A549 treated with AZD2906 at 1 μM for 4 hours (cell line): ENCODE results near the gene N4BP2. TPM values are rescaled to one million over a fixed set of nuclear protein-coding genes. Genes with fewer than 3 reads are reported as not detected.

Experiments used
- total RNA-seq: library from RNA; stranded (reverse); fragments of 200-300 nt; extraction: Qiagen RNA extraction; gene quantifications from 5 replicates; pipeline ENCODE4 v1.2.3, GENCODE V29; 2022

Gene N4BP2
- 2.0 to 4.1 TPM (median 2.6 TPM) in 5 replicates for total RNA-seq

DNA sequence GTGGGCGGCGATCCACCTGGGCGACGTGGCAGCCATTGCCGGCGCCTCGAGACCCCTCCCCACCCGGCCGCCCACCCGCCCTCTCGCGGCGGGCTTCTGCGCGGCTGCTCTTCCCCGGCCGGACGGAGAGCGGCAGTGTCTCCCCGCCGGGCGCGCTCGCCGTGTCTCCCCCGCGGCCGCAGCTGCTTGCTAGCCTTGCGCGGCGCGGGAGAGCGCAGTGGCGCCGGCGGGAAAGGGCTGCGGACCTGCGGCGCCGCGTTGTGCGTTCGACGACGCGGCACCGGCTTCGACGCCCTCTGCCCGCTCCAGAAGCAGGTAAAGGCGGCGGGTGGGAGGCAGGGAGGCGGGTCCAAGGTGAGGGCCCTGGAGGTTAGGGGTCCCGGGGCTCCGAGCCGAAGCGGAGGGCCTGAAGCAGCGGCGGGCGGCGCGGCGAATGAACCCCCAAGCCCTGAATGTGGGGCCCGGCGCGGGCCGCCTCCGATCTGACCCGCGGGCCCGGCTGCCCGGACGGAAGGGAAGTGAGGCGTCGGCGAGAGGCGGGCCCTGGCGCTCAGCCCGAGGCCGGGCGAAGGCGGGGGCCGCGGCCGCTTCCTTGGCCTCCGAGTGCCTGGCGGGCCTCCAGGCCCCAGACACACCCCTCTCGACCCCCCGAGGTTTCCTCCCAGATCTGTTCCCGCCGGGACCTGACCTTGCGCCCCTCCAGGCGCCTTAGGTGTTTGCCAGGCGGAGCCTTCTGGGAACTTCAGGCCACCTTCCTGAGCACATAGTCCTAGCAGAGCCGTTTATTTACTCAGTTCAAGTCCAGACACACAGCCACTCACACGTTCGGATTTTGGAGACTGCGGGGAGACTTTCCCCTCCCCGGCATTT, at the start of gene N4BP2:
N4BP2 (plus strand) TSS at position 135 of the 870 bp plus-strand sequence. CDS start 40,491 bp downstream, outside the sequence.

GRCh38 chr4:40196724-40197281, 140.2 kb downstream of the N4BP2 start, which contains the start of gene RHOH:
Gene RHOH, plus strand, starts transcription at chr4:40197031. Its CDS starts 46,356 bp downstream, at chr4:40243387.

Other genes with a start within 250 kb of the N4BP2 start
- 23.0 to 29.4 TPM (median 27.1 TPM) in 5 replicates for gene PDS5A, start 78.9 kb upstream of the N4BP2 start, total RNA-seq
- gene RHOH, start 140.2 kb downstream of the N4BP2 start, total RNA-seq = 0.10 to 0.28 TPM (median 0.17 TPM) in 5 replicates